OCI-LY3 (cell line): Measurements from ENCODE around the gene TULP4.

ENCODE experiments used
- EZH2phosphoT487 ChIP-seq: fragments of 200-600 bp; shearing (Covaris generic); IDR thresholded peaks from 2 replicates; pipeline ENCODE4 v1.6.1; 2018; ENCODE audit warnings: antibody characterized with exemption, mixed run types, low read depth
- TF ChIP-seq, protein P1 (sequence below): fragments of 200-600, 300-600 bp; sonication (generic); IDR thresholded peaks from 2 replicates; pipeline ENCODE4 v1.5.1; 2014; ENCODE audit warnings: antibody characterized with exemption, low read length, low read depth

DNA sequence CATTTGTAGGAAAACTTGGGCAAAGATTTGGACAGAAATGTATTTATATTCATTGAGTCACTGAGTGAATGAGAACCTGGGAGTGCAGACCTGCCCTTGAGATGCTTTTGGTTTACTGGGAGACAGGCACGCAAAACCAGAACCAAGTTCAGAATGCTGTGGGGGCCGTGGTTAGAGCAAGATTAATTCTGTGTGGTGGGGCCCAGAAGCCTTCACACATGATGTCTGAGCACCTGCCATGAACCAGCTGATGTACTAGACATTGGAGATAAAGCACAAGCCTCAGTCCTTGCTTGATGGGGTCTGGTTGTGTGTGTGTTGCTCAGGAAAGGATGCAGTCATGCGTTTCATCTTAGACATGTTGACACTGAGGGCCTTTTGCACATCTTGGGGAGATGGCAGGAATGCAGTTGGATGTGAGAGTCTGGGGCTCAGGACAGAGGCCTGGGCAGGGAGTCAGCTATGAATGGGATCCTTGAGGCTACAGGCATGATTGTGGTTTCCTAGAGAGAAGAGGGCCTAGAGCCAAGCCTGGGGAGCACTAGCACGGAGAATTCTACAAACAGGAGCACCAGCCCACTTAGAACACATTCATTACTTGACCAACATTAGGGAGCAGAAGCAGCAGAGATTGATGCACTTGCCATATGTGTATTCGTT lies 133.3 kb downstream of the TULP4 start:
- TF ChIP-seq, protein P1, sequence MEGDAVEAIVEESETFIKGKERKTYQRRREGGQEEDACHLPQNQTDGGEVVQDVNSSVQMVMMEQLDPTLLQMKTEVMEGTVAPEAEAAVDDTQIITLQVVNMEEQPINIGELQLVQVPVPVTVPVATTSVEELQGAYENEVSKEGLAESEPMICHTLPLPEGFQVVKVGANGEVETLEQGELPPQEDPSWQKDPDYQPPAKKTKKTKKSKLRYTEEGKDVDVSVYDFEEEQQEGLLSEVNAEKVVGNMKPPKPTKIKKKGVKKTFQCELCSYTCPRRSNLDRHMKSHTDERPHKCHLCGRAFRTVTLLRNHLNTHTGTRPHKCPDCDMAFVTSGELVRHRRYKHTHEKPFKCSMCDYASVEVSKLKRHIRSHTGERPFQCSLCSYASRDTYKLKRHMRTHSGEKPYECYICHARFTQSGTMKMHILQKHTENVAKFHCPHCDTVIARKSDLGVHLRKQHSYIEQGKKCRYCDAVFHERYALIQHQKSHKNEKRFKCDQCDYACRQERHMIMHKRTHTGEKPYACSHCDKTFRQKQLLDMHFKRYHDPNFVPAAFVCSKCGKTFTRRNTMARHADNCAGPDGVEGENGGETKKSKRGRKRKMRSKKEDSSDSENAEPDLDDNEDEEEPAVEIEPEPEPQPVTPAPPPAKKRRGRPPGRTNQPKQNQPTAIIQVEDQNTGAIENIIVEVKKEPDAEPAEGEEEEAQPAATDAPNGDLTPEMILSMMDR, result no peak
- no peak for TF ChIP-seq EZH2phosphoT487
